Progenitor cell of endocrine pancreas (in vitro differentiated cells): ENCODE measurements around the gene CD55. TPM values are rescaled to one million over a fixed set of nuclear protein-coding genes. Genes with fewer than 3 reads are reported as not detected.

ENCODE experiments used
- DNase-seq: peaks from one replicate; pipeline ENCODE4 v3.0.0; 2021; ENCODE audit warnings: low spot score; ENCODE audit not compliant: unreplicated experiment
- H3K27ac Mint-ChIP-seq: 2 replicates; pipeline ENCODE4 v1.8.0; 2021; ENCODE audit warnings: mild to moderate bottlenecking, moderate library complexity, mixed read lengths
- H3K27me3 Mint-ChIP-seq: 2 replicates; pipeline ENCODE4 v1.8.0; 2021; ENCODE audit warnings: mixed read lengths
- H3K36me3 Mint-ChIP-seq: 2 replicates; pipeline ENCODE4 v1.8.0; 2022; ENCODE audit warnings: mixed read lengths; ENCODE audit not compliant: insufficient read depth
- H3K4me1 Mint-ChIP-seq: 2 replicates; pipeline ENCODE4 v1.8.0; 2021; ENCODE audit warnings: low read depth, mixed read lengths
- H3K4me3 Mint-ChIP-seq: 2 replicates; pipeline ENCODE4 v1.8.0; 2021; ENCODE audit warnings: low read depth, mild to moderate bottlenecking, moderate library complexity, mixed read lengths
- H3K9me3 Mint-ChIP-seq: 2 replicates; pipeline ENCODE4 v1.8.0; 2021; ENCODE audit warnings: low read depth, mixed read lengths
- total RNA-seq: library from RNA; stranded (reverse); gene quantifications from 2 replicates; pipeline ENCODE4 v1.2.1, GENCODE V29; 2021
- TF ChIP-seq, protein P1 (sequence below): fragments of 200-600 bp; sonication (generic); IDR thresholded peaks from one replicate; pipeline ENCODE4 v1.5.0; 2021; ENCODE audit warnings: antibody characterized with exemption, mild to moderate bottlenecking; ENCODE audit not compliant: unreplicated experiment

Gene CD55
- total RNA-seq, 1 donor from 2014 or later = 7.4 TPM

DNA sequence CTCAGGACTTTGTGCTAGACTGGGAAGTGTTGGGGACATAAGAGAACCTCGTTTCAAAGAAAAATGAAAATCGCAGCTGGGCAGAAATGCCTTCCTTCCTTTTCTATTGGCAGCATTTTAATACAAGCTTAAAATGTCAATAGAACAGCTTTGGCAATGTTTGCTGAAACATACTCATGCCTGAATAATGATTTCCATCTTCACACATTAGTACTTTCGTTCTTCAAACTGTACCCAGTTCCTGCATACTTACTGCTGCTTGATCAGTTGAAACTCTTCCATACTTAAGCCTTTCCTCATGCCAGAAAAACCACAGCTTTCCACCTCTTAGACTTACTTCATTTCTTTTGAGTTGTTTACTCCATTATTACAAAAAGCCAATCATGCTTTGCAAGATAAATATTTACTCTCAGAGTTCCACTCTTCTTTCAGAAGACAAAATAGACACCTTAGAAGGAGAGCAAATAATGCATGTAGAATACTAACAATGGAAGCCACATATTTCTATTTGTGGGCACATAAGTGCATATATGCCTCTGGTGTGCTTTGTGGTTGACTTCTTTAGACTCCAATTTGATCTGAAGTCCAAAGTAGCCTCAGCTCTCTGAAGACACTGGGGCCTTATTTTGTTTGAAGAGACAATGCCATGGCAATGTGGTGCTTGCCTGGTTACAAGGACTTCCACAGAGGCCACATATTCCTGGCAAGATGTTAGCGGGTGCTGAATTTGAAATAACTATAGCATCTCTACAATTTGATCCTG lies 22.7 kb upstream of the CD55 start:
- no peak for DNase-seq
- H3K4me3 Mint-ChIP-seq = no peak overlapping the region
- H3K4me1 Mint-ChIP-seq = peaks cover 1% of the 10 kb centered on the region
- TF ChIP-seq, protein P1, sequence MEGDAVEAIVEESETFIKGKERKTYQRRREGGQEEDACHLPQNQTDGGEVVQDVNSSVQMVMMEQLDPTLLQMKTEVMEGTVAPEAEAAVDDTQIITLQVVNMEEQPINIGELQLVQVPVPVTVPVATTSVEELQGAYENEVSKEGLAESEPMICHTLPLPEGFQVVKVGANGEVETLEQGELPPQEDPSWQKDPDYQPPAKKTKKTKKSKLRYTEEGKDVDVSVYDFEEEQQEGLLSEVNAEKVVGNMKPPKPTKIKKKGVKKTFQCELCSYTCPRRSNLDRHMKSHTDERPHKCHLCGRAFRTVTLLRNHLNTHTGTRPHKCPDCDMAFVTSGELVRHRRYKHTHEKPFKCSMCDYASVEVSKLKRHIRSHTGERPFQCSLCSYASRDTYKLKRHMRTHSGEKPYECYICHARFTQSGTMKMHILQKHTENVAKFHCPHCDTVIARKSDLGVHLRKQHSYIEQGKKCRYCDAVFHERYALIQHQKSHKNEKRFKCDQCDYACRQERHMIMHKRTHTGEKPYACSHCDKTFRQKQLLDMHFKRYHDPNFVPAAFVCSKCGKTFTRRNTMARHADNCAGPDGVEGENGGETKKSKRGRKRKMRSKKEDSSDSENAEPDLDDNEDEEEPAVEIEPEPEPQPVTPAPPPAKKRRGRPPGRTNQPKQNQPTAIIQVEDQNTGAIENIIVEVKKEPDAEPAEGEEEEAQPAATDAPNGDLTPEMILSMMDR = no peak
- peaks cover 8% of the 10 kb centered on the region for H3K9me3 Mint-ChIP-seq
- H3K27ac Mint-ChIP-seq = no peak overlapping the region
- no peaks in the 10 kb centered on the region for H3K27me3 Mint-ChIP-seq
- no peaks in the 10 kb centered on the region for H3K36me3 Mint-ChIP-seq

DNA sequence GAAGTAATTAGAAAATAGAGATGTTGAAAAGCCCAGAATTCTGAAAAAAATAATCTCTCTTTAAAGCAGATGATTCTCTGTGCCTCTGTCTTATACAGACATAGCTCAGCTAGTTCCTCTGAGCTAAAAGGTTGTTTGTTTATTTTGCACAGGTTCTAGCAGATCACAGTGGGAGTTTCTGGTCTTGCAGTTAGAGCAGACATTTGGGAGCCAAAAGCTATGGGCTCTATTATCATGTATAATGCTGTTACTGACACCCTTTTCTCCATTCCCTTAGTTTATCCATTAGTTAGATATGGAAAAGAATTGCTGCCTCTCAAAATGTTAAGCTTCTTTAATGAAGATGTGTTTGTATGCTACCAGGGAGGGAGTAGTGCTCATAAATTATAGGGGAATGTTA lies 20.5 kb upstream of the CD55 start:
- peaks cover 1% of the 10 kb centered on the region for H3K4me1 Mint-ChIP-seq
- DNase-seq = no peak
- H3K9me3 Mint-ChIP-seq = peaks cover 8% of the 10 kb centered on the region
- H3K27ac Mint-ChIP-seq = no peak overlapping the region
- H3K27me3 Mint-ChIP-seq = no peaks in the 10 kb centered on the region
- TF ChIP-seq, protein P1 = no peak
- H3K4me3 Mint-ChIP-seq = no peak overlapping the region
- no peaks in the 10 kb centered on the region for H3K36me3 Mint-ChIP-seq

DNA sequence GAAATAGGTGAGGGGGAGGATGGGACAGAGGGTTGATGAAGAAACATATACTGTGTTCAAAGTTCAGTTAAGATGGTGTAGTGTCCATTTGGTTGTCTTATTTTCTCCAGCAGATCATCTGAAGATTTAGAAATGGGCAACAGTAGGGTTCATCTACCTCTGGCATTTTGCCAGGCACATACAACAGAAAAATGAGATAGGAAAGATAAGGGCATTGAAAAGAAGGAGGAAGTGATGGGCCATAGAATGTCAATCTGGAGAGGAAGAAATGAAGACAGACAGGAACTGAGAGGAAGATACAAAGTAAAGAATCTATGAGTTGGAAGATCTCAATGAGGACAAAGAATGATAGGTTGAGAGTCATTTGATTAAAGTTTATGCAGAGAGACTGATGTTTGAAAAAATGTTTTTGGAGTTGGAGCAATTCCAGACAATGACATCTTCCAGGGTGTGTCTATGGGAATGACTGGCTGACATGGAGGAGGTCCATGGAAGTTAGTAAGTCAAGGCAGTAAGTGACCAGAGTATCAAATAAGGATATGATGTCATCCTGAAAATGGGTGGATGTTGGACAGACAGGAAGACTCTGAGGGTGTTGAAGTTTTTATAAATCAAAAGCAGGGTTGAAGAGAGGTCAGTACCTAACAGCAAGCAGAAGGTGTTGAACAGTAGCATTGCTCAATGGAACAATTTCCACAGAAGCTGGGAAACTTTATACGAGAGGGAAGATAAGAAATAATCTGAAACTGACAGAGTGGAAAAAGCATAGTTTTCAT lies 18.7 kb upstream of the CD55 start:
- no peak overlapping the region for H3K27ac Mint-ChIP-seq
- peaks cover 8% of the 10 kb centered on the region for H3K9me3 Mint-ChIP-seq
- no peak for DNase-seq
- no peaks in the 10 kb centered on the region for H3K36me3 Mint-ChIP-seq
- no peak overlapping the region for H3K4me3 Mint-ChIP-seq
- no peaks in the 10 kb centered on the region for H3K27me3 Mint-ChIP-seq
- peaks cover 1% of the 10 kb centered on the region for H3K4me1 Mint-ChIP-seq
- TF ChIP-seq, protein P1 = no peak

DNA sequence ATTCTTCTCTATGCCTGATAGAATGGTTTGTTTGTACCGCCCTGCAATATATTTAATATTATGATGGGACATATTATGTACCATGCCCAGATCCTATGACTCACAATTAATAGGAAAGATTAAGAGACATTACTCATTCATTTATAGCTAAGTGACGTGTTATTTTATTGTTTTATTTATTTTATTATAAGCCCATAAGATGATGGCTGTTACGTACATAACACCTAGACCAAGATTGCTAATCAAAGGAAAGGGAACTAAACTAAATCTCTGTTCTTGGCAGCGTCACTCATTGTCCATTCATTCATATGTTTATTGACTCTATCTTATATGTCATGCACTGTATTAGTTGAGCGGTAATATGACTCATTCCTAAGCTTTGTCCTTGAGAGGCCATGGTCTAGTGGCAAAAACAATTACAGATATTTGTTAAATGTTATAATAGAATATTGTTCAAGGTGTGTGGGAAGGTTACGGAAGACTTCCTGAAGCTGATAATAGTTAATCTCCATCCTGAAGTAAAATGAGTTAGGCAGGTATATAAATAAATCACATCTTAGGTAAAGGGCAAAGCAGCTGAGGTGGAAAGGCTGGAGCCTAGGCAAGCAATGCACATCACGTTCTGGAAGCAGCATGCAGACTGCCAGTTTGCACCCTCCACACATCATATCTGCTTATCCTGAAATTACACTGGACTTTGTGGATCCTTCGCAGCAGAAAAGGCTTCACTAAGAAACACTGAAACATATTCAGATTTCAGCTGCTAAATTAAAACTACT lies 16.6 kb upstream of the CD55 start:
- no peak overlapping the region for H3K27ac Mint-ChIP-seq
- no peak for DNase-seq
- H3K36me3 Mint-ChIP-seq = no peaks in the 10 kb centered on the region
- H3K4me3 Mint-ChIP-seq = no peak overlapping the region
- H3K4me1 Mint-ChIP-seq = no peaks in the 10 kb centered on the region
- no peaks in the 10 kb centered on the region for H3K27me3 Mint-ChIP-seq
- peaks cover 8% of the 10 kb centered on the region for H3K9me3 Mint-ChIP-seq
- TF ChIP-seq, protein P1 = no peak

DNA sequence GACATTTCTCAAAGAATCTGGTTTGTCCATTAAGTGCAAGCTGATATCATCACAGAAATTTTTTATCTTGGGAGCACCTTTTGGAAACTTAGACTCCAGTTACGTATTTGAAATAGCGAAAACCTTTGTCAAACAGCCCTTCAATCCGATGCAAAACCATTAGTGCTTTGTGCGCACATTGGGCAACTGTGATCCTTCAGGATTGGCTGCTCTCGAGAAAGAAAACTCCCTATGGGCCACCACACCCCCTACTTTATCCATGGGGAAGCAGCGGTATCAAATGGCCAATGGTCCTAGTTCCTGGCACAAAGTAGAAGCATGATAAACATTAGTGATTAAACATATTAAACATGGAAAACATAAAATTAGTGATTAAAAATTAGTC lies 16.0 kb upstream of the CD55 start:
- Mint-ChIP-seq H3K27ac (no peak overlapping the region), H3K9me3 (peaks cover 8% of the 10 kb centered on the region), H3K36me3 (no peaks in the 10 kb centered on the region), H3K4me3 (no peak overlapping the region), H3K4me1 (no peaks in the 10 kb centered on the region), H3K27me3 (no peaks in the 10 kb centered on the region)
- DNase-seq = no peak
- TF ChIP-seq, protein P1 = no peak
